Measurements from ENCODE around the gene TMEM247. TPM values are rescaled to one million over a fixed set of nuclear protein-coding genes. Genes with fewer than 3 reads are reported as not detected.

The TMEM247 gene
- total and polyA plus RNA-seq, 2 donors (not counting 1 experiment from before 2014, with no cell fraction given), result not detected

GRCh38 chr2:46509804-46510203, 30.4 kb downstream of the TMEM247 start:
- Histone ChIP-seq H3K27ac (ENCODE audit: insufficient read depth, low read length) (no peak overlapping the region), H3K4me1 (ENCODE audit: control insufficient read depth, extremely low read depth, insufficient read depth, low read length) (no peaks in the 10 kb centered on the region), H3K36me3 (ENCODE audit: control insufficient read depth, insufficient read depth, low read length) (no peaks in the 10 kb centered on the region), H3K9ac (ENCODE audit: insufficient read depth, low read length) (no peak overlapping the region), H3K27me3 (ENCODE audit: control insufficient read depth, insufficient read depth, low read length) (no peaks in the 10 kb centered on the region), H3K4me3 (replicated peaks in 1 of 4; ENCODE audit: control extremely low read depth in 1 of 4, insufficient read depth in 1 of 4, low read depth in 3 of 4, low read length in 4 of 4) (no peak overlapping the region), H4K20me1 (ENCODE audit: control insufficient read depth, extremely low read depth, insufficient read depth, low read length) (no peaks in the 10 kb centered on the region), H3K79me2 (ENCODE audit: control insufficient read depth, insufficient read depth, low read length) (no peaks in the 10 kb centered on the region), H3K4me2 (ENCODE audit: extremely low read depth, insufficient read depth, low read length) (no peak overlapping the region), H2AFZ (ENCODE audit: low read length) (no peak overlapping the region), H3K9me3 (ENCODE audit: control insufficient read depth, insufficient read depth, low read depth, low read length) (no peaks in the 10 kb centered on the region)
- no peak for DNase-seq (ENCODE audit: low read depth in 2 of 2)
- TF ChIP-seq EZH2 (IDR thresholded peaks at IDR 0.05; ENCODE audit: low read length, missing control alignments) (no peak), CTCF (conservative IDR thresholded peaks at IDR 0.05 in 1 of 2, IDR thresholded peaks at IDR 0.05 in 1 of 2; ENCODE audit: low read depth in 1 of 2, low read length in 2 of 2) (no peak)

- DNase-seq (ENCODE audit: low read depth in 2 of 2), result no peak
- H3K4me3 ChIP-seq (replicated peaks in 1 of 4; ENCODE audit: control extremely low read depth in 1 of 4, insufficient read depth in 1 of 4, low read depth in 3 of 4, low read length in 4 of 4), result no peak overlapping the region
- H3K9me3 ChIP-seq (ENCODE audit: control insufficient read depth, insufficient read depth, low read depth, low read length), result no peaks in the 10 kb centered on the region
- H3K27ac ChIP-seq (ENCODE audit: insufficient read depth, low read length), result no peak overlapping the region
- no peaks in the 10 kb centered on the region for H3K27me3 ChIP-seq (ENCODE audit: control insufficient read depth, insufficient read depth, low read length)
- H3K4me1 ChIP-seq (ENCODE audit: control insufficient read depth, extremely low read depth, insufficient read depth, low read length), result no peaks in the 10 kb centered on the region
- no peaks in the 10 kb centered on the region for H3K79me2 ChIP-seq (ENCODE audit: control insufficient read depth, insufficient read depth, low read length)
- no peak overlapping the region for H2AFZ ChIP-seq (ENCODE audit: low read length)
- no peaks in the 10 kb centered on the region for H3K36me3 ChIP-seq (ENCODE audit: control insufficient read depth, insufficient read depth, low read length)
- no peaks in the 10 kb centered on the region for H4K20me1 ChIP-seq (ENCODE audit: control insufficient read depth, extremely low read depth, insufficient read depth, low read length)
- no peak overlapping the region for H3K4me2 ChIP-seq (ENCODE audit: extremely low read depth, insufficient read depth, low read length)
- no peak overlapping the region for H3K9ac ChIP-seq (ENCODE audit: insufficient read depth, low read length)
- TF ChIP-seq CTCF (conservative IDR thresholded peaks at IDR 0.05 in 1 of 2, IDR thresholded peaks at IDR 0.05 in 1 of 2; ENCODE audit: low read depth in 1 of 2, low read length in 2 of 2) (no peak), EZH2 (IDR thresholded peaks at IDR 0.05; ENCODE audit: low read length, missing control alignments) (no peak)
Measured at GRCh38 chr2:46510598-46511177, 31.3 kb downstream of the TMEM247 start.

- Histone ChIP-seq H3K27ac (ENCODE audit: insufficient read depth, low read length) (no peak overlapping the region), H3K36me3 (ENCODE audit: control insufficient read depth, insufficient read depth, low read length) (no peaks in the 10 kb centered on the region), H3K27me3 (ENCODE audit: control insufficient read depth, insufficient read depth, low read length) (no peaks in the 10 kb centered on the region), H3K4me2 (ENCODE audit: extremely low read depth, insufficient read depth, low read length) (no peak overlapping the region), H2AFZ (ENCODE audit: low read length) (no peak overlapping the region), H3K4me3 (replicated peaks in 1 of 4; ENCODE audit: control extremely low read depth in 1 of 4, insufficient read depth in 1 of 4, low read depth in 3 of 4, low read length in 4 of 4) (no peak overlapping the region), H3K9ac (ENCODE audit: insufficient read depth, low read length) (no peak overlapping the region), H3K79me2 (ENCODE audit: control insufficient read depth, insufficient read depth, low read length) (no peaks in the 10 kb centered on the region), H4K20me1 (ENCODE audit: control insufficient read depth, extremely low read depth, insufficient read depth, low read length) (no peaks in the 10 kb centered on the region), H3K9me3 (ENCODE audit: control insufficient read depth, insufficient read depth, low read depth, low read length) (no peaks in the 10 kb centered on the region), H3K4me1 (ENCODE audit: control insufficient read depth, extremely low read depth, insufficient read depth, low read length) (no peaks in the 10 kb centered on the region)
- TF ChIP-seq EZH2 (IDR thresholded peaks at IDR 0.05; ENCODE audit: low read length, missing control alignments) (no peak), CTCF (conservative IDR thresholded peaks at IDR 0.05 in 1 of 2, IDR thresholded peaks at IDR 0.05 in 1 of 2; ENCODE audit: low read depth in 1 of 2, low read length in 2 of 2) (no peak)
- DNase-seq (ENCODE audit: low read depth in 2 of 2), result no peak
Measured at GRCh38 chr2:46512185-46512584, 32.8 kb downstream of the TMEM247 start.
